ENCODE data around the gene INTU.
"Not testable (repeated sequence)": the region's sequence is repeated elsewhere in the genome, so short reads cannot be mapped to it uniquely, and the experiment has no call there.

Gene INTU

GRCh38 chr4:127648061-127648460 is 15.3 kb downstream of the INTU start:
- DNase-seq: no peak

GRCh38 chr4:127655590-127655989 is 22.8 kb downstream of the INTU start:
- DNase-seq: not testable (repeated sequence)

GRCh38 chr4:127656047-127656680 is 23.4 kb downstream of the INTU start:
- no peak for DNase-seq

GRCh38 chr4:127660284-127660885 is 27.6 kb downstream of the INTU start:
- no peak for DNase-seq

GRCh38 chr4:127667116-127667515 is 34.4 kb downstream of the INTU start:
- DNase-seq: no peak

- no peak for DNase-seq
Measured at GRCh38 chr4:127667772-127668171, 35.0 kb downstream of the INTU start.

GRCh38 chr4:127668770-127669169 is 36.0 kb downstream of the INTU start:
- no peak for DNase-seq

- no peak for DNase-seq
Measured at GRCh38 chr4:127669691-127670090, 36.9 kb downstream of the INTU start.

GRCh38 chr4:127672111-127672510 is 39.4 kb downstream of the INTU start:
- no peak for DNase-seq

- DNase-seq: no peak
Measured at GRCh38 chr4:127685292-127685691, 52.5 kb downstream of the INTU start.

GRCh38 chr4:127686658-127687057 is 53.9 kb downstream of the INTU start:
- DNase-seq: no peak

- no peak for DNase-seq
Measured at GRCh38 chr4:127687580-127687979, 54.8 kb downstream of the INTU start.

- no peak for DNase-seq
Measured at GRCh38 chr4:127698789-127699200, 66.0 kb downstream of the INTU start.

GRCh38 chr4:127708985-127709384 is 76.2 kb downstream of the INTU start:
- peak; percentile 24 for DNase-seq

- DNase-seq: no peak
Measured at GRCh38 chr4:127709456-127709855, 76.7 kb downstream of the INTU start.

- no peak for DNase-seq
Measured at GRCh38 chr4:127730142-127730913, 97.6 kb downstream of the INTU start, which contains the start of gene SLC25A31. TSS of gene SLC25A31 (plus strand) at chr4:127730400. CDS start at chr4:127730546, 146 bp downstream.

GRCh38 chr4:127731406-127731805 is 98.6 kb downstream of the INTU start:
- DNase-seq: no peak

- DNase-seq: no peak
Measured at GRCh38 chr4:127732623-127733328, 100.0 kb downstream of the INTU start.

GRCh38 chr4:127734976-127735375 is 102.2 kb downstream of the INTU start:
- no peak for DNase-seq

GRCh38 chr4:127737295-127737694 is 104.5 kb downstream of the INTU start:
- no peak for DNase-seq

GRCh38 chr4:127741247-127741646 is 108.5 kb downstream of the INTU start:
- no peak for DNase-seq

GRCh38 chr4:127747883-127748282 is 115.1 kb downstream of the INTU start:
- no peak for DNase-seq

GRCh38 chr4:127748957-127749356 is 116.2 kb downstream of the INTU start:
- no peak for DNase-seq
